HepG2 (cell line): ENCODE data around the gene GGA2. TPM values are rescaled to one million over a fixed set of nuclear protein-coding genes. Genes with fewer than 3 reads are reported as not detected.

Source experiments
- polyA plus RNA-seq, 8 experiments: library from polyadenylated mRNA; depleted of rRNA in 3 of 8; stranded (reverse) in 7 of 8; unstranded in 1 of 8; fragments of >200 nt; fragmentation: Illumina TruSeq in 4 of 8; extraction: Trizol in 4 of 8; gene quantifications; 2 replicates each; pipeline versions ENCODE4 v1.2.1 to v1.2.3, GENCODE V29; 2011 to 2016; ENCODE audit warnings: low read depth in 4 of 8, missing spikeins in 1 of 8, mixed read lengths in 1 of 8; ENCODE audit not compliant: insufficient read depth in 1 of 8
- total RNA-seq, 5 experiments: library from RNA; depleted of rRNA; stranded (reverse); fragments of >200 nt; fragmentation: Illumina TruSeq; extraction: Trizol; gene quantifications; 2 replicates each; pipeline ENCODE4 v1.2.3, GENCODE V29; 2016; ENCODE audit warnings: low read depth in 1 of 5
- TF ChIP-seq, protein P1 (sequence below): sonication (generic); formaldehyde crosslinking; IDR thresholded peaks from one replicate; pipeline ENCODE4 v1.5.1; 2020; ENCODE audit warnings: mild to moderate bottlenecking, missing genetic modification reagents; ENCODE audit errors: not compliant biosample characterization
- TF ChIP-seq, protein P2 (sequence below): sonication (generic); formaldehyde crosslinking; IDR thresholded peaks from 2 replicates; pipeline ENCODE4 v1.8.0; 2022; ENCODE audit warnings: mild to moderate bottlenecking, missing genetic modification reagents, moderate library complexity
- TF ChIP-seq, protein P3 (sequence below): sonication (generic); formaldehyde crosslinking; IDR thresholded peaks from 2 replicates; pipeline ENCODE4 v1.5.0; 2020; ENCODE audit warnings: mild to moderate bottlenecking, missing genetic modification reagents, borderline replicate concordance

GGA2 gene
- total and polyA plus RNA-seq, 2 of the 13 experiments (the other 11 are each of a cell fraction or from before 2014, with no cell fraction given), result 51.5 to 69.8 TPM

DNA sequence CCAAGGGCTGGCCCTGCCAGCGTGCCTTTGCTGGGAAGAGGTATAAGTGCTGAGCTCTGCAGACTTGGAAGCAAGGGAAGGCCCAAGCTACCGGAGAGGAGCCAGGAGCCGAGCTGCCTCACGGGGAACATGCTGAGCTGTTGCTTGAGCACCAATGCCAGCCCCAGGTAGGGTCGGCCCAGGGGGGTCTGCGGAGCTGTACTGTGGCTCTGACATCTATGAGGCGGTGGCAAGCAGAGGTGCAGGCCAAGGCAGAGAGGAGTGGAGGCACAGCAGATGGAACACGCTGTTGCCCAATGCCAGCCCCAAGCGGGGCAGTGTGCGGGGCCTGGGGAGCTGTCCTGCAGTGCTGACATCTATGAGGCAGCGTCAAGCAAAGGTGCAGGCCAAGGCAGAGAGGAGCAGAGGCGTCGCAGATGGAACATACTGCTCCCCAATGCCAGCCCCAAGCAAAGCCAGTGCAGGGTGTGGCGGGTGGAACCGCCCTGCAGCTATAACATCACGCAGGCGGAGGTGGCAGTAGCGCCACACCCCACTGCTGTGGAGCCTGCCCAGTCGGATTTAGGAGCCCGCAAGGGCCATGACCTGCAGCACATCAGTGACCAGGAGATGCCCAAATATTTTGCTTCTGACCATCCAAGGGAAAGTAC is 10.0 kb downstream of the GGA2 start (continued):
- TF ChIP-seq, protein P1, sequence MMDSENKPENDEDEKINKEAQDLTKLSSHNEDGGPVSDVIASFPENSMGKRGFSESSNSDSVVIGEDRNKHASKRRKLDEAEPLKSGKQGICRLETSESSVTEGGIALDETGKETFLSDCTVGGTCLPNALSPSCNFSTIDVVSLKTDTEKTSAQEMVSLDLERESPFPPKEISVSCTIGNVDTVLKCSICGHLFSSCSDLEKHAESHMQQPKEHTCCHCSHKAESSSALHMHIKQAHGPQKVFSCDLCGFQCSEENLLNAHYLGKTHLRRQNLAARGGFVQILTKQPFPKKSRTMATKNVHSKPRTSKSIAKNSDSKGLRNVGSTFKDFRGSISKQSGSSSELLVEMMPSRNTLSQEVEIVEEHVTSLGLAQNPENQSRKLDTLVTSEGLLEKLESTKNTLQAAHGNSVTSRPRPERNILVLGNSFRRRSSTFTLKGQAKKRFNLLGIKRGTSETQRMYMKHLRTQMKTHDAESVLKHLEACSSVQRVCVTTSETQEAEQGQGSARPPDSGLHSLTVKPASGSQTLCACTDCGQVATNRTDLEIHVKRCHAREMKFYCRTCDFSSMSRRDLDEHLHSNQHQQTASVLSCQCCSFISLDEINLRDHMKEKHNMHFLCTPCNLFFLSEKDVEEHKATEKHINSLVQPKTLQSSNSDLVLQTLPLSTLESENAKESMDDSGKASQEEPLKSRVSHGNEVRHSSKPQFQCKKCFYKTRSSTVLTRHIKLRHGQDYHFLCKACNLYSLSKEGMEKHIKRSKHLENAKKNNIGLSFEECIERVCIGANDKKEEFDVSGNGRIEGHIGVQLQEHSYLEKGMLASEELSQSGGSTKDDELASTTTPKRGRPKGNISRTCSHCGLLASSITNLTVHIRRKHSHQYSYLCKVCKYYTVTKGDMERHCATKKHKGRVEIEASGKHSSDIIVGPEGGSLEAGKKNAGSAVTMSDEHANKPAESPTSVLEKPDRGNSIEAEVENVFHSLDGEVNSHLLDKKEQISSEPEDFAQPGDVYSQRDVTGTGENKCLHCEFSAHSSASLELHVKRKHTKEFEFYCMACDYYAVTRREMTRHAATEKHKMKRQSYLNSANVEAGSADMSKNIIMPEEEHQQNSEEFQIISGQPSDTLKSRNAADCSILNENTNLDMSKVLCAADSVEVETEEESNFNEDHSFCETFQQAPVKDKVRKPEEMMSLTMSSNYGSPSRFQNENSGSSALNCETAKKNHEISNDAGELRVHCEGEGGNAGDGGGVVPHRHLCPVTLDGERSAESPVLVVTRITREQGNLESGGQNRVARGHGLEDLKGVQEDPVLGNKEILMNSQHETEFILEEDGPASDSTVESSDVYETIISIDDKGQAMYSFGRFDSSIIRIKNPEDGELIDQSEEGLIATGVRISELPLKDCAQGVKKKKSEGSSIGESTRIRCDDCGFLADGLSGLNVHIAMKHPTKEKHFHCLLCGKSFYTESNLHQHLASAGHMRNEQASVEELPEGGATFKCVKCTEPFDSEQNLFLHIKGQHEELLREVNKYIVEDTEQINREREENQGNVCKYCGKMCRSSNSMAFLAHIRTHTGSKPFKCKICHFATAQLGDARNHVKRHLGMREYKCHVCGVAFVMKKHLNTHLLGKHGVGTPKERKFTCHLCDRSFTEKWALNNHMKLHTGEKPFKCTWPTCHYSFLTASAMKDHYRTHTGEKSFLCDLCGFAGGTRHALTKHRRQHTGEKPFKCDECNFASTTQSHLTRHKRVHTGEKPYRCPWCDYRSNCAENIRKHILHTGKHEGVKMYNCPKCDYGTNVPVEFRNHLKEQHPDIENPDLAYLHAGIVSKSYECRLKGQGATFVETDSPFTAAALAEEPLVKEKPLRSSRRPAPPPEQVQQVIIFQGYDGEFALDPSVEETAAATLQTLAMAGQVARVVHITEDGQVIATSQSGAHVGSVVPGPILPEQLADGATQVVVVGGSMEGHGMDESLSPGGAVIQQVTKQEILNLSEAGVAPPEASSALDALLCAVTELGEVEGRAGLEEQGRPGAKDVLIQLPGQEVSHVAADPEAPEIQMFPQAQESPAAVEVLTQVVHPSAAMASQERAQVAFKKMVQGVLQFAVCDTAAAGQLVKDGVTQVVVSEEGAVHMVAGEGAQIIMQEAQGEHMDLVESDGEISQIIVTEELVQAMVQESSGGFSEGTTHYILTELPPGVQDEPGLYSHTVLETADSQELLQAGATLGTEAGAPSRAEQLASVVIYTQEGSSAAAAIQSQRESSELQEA, result no peak
- TF ChIP-seq, protein P2, sequence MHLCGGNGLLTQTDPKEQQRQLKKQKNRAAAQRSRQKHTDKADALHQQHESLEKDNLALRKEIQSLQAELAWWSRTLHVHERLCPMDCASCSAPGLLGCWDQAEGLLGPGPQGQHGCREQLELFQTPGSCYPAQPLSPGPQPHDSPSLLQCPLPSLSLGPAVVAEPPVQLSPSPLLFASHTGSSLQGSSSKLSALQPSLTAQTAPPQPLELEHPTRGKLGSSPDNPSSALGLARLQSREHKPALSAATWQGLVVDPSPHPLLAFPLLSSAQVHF (CRISPR knock-in tag), result no peak
- TF ChIP-seq, protein P3, sequence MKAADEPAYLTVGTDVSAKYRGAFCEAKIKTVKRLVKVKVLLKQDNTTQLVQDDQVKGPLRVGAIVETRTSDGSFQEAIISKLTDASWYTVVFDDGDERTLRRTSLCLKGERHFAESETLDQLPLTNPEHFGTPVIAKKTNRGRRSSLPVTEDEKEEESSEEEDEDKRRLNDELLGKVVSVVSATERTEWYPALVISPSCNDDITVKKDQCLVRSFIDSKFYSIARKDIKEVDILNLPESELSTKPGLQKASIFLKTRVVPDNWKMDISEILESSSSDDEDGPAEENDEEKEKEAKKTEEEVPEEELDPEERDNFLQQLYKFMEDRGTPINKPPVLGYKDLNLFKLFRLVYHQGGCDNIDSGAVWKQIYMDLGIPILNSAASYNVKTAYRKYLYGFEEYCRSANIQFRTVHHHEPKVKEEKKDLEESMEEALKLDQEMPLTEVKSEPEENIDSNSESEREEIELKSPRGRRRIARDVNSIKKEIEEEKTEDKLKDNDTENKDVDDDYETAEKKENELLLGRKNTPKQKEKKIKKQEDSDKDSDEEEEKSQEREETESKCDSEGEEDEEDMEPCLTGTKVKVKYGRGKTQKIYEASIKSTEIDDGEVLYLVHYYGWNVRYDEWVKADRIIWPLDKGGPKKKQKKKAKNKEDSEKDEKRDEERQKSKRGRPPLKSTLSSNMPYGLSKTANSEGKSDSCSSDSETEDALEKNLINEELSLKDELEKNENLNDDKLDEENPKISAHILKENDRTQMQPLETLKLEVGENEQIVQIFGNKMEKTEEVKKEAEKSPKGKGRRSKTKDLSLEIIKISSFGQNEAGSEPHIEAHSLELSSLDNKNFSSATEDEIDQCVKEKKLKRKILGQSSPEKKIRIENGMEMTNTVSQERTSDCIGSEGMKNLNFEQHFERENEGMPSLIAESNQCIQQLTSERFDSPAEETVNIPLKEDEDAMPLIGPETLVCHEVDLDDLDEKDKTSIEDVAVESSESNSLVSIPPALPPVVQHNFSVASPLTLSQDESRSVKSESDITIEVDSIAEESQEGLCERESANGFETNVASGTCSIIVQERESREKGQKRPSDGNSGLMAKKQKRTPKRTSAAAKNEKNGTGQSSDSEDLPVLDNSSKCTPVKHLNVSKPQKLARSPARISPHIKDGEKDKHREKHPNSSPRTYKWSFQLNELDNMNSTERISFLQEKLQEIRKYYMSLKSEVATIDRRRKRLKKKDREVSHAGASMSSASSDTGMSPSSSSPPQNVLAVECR (CRISPR knock-in tag), result no peak
